ENCODE measurements around the gene PRSS21.
A peak's percentile ranks its signal among the peaks of the same experiment; 100 is the strongest.

The PRSS21 gene

DNA sequence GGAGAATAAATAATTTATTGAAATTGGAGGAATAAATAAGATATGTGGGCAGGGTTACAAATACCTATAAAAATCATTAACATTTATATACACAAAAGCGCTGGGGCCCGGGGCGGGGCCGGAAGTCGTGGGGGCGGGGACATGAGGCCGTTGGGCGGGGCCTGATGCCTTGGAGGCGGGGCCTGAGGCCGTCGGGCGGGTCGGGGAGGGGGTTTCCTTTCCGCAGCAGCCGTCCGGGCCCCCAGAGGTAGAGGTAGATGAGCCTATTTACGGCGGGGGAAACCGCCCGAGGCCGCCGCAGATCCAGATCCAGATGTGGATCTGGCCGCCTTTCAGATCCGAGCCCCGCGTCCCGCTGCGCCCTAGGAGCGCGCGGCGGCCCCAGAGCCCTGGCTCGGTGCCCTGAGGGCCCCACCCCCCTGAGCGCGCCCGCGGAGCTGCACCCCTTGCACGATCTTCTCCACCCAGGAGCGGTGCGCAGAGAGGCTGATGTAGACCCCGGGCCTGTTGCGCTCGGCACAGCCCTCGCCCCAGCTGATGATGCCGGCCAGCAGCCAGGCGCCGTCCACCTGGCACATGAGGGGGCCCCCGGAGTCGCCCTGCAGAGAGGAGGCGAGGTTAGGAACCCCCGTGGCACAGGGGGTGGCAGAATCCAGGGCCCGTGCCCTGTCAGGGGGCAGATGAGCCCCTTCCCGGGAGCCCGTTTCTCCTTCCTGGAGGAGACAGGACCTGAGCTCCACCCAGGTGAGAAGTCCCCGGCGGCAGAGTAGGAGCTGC is 35.9 kb downstream of the PRSS21 start:
- H3K4me3 ChIP-seq (ENCODE audit: low read depth, low read length), result no peak overlapping the region
- TF ChIP-seq, protein P1, sequence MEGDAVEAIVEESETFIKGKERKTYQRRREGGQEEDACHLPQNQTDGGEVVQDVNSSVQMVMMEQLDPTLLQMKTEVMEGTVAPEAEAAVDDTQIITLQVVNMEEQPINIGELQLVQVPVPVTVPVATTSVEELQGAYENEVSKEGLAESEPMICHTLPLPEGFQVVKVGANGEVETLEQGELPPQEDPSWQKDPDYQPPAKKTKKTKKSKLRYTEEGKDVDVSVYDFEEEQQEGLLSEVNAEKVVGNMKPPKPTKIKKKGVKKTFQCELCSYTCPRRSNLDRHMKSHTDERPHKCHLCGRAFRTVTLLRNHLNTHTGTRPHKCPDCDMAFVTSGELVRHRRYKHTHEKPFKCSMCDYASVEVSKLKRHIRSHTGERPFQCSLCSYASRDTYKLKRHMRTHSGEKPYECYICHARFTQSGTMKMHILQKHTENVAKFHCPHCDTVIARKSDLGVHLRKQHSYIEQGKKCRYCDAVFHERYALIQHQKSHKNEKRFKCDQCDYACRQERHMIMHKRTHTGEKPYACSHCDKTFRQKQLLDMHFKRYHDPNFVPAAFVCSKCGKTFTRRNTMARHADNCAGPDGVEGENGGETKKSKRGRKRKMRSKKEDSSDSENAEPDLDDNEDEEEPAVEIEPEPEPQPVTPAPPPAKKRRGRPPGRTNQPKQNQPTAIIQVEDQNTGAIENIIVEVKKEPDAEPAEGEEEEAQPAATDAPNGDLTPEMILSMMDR (IDR thresholded peaks at IDR 0.05; ENCODE audit: low read depth, low read length), result no peak

GRCh38 chr16:2853531-2854073 is 36.6 kb downstream of the PRSS21 start:
- TF ChIP-seq, protein P1 (IDR thresholded peaks at IDR 0.05; ENCODE audit: low read depth, low read length), result no peak
- no peak overlapping the region for H3K4me3 ChIP-seq (ENCODE audit: low read depth, low read length)

DNA sequence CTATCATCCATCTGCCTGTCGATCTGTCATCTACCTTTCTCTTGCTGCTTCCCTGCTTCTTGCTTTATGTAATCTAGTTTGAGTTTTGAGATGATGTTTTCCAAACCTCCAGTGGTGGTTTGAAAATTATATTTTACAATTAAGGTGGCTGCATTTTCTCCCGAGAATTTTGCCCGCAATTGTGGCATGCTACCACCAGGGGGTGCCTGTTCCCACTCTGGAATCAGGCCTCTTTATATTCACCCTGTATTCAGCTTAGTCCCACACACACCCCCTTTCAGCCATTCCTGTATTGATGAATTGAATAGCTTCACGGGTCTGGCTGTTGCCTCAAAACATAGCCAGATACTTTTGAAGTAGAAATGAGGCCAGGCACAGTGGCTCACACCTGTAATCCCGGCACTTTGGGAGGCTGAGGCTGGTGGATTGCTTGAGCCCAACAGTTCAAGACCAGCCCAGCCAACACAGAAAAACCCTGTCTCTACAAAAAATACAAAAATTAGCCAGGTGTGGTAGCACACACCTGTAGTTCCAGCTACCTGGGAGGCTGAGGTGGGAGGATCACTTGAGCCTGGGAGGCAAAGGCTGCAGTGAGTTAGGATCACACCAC is 37.8 kb downstream of the PRSS21 start:
- TF ChIP-seq, protein P1 (IDR thresholded peaks at IDR 0.05; ENCODE audit: low read depth, low read length), result peak; percentile 37; the same call in 1 of the 2 replicates
- no peak overlapping the region for H3K4me3 ChIP-seq (ENCODE audit: low read depth, low read length)

GRCh38 chr16:2855536-2855935 is 38.5 kb downstream of the PRSS21 start:
- no peak overlapping the region for H3K4me3 ChIP-seq (ENCODE audit: low read depth, low read length)
- TF ChIP-seq, protein P1 (IDR thresholded peaks at IDR 0.05; ENCODE audit: low read depth, low read length), result no peak

GRCh38 chr16:2856061-2856670 is 39.1 kb downstream of the PRSS21 start:
- H3K4me3 ChIP-seq (ENCODE audit: low read depth, low read length), result no peak overlapping the region
- TF ChIP-seq, protein P1 (IDR thresholded peaks at IDR 0.05; ENCODE audit: low read depth, low read length), result no peak

DNA sequence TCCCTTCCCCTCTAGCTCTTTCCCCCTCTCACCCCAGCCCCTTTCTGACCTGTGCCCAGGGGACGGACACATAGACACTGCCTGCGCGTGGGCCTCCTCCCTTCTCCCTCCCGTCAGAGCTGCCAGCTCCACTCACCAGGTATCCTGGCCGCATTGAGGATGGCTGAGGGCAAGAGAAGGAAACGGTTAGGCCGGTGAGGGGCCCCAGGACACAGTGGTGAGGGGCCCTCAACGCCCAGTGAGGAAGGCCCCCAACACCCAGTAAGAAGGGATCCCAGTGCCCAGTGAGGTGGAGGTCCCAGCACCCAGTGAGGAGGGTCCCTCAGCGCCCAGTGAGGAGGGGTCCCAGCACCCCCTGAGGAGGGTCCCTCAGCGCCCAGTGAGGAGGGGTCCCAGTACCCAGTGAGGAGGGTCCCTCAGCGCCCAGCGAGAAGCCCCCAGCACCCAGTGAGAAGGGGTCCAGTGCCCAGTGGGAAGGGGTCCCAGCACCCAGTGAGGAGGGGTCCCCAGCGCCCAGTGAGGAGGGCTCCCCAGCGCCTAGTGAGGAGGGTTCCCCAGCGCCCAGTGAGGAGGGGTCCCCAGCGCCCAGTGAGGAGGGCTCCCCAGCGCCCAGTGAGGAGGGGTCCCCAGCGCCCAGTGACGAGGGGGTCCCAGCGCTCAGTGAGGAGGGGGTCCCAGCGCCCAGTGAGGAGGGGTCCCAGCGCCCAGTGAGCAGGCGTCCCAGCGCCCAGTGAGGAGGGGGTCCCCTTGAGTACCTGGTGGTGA is 39.8 kb downstream of the PRSS21 start:
- H3K4me3 ChIP-seq (ENCODE audit: low read depth, low read length), result no peak overlapping the region
- TF ChIP-seq, protein P1 (IDR thresholded peaks at IDR 0.05; ENCODE audit: low read depth, low read length), result no peak
